ENCODE data around the gene TRAK1.

The TRAK1 gene

GRCh38 chr3:42118762-42119361 is 27.7 kb downstream of the TRAK1 start:
- Histone ChIP-seq H3K4me2 (ENCODE audit: low read length) (no peak overlapping the region), H3K9me3 (ENCODE audit: insufficient read depth, low read length) (no peaks in the 10 kb centered on the region), H3K27me3 (ENCODE audit: low read depth, low read length) (no peaks in the 10 kb centered on the region), H3K79me2 (ENCODE audit: low read length) (peaks cover 91% of the 10 kb centered on the region), H3K27ac (ENCODE audit: low read length) (0 out of 2 replicates have a peak overlapping the region, but pooled peaks have one; percentile 3), H3K36me3 (replicated peaks; ENCODE audit: low read depth, low read length) (peaks cover 13% of the 10 kb centered on the region), H3K9ac (ENCODE audit: low read length) (no peak overlapping the region), H2AFZ (ENCODE audit: low read depth, low read length) (no peak overlapping the region), H3K4me3 (ENCODE audit: low read length) (no peak overlapping the region), H4K20me1 (ENCODE audit: insufficient read depth, low read length) (peaks cover 96% of the 10 kb centered on the region), H3K4me1 (ENCODE audit: low read length) (peaks cover 44% of the 10 kb centered on the region)
- TF ChIP-seq CTCF (IDR thresholded peaks at IDR 0.05; ENCODE audit: low read depth, low read length), result peak; percentile 68
- no peak for TF ChIP-seq EZH2phosphoT487 (IDR thresholded peaks at IDR 0.05; ENCODE audit: low read depth)

GRCh38 chr3:42119561-42120355 is 28.6 kb downstream of the TRAK1 start:
- no peak overlapping the region for H2AFZ ChIP-seq (ENCODE audit: low read depth, low read length)
- H3K9me3 ChIP-seq (ENCODE audit: insufficient read depth, low read length), result no peaks in the 10 kb centered on the region
- peaks cover 35% of the 10 kb centered on the region for H3K4me1 ChIP-seq (ENCODE audit: low read length)
- H3K79me2 ChIP-seq (ENCODE audit: low read length), result peaks cover 91% of the 10 kb centered on the region
- H3K4me2 ChIP-seq (ENCODE audit: low read length), result no peak overlapping the region
- no peak overlapping the region for H3K27ac ChIP-seq (ENCODE audit: low read length)
- no peak overlapping the region for H3K9ac ChIP-seq (ENCODE audit: low read length)
- H3K27me3 ChIP-seq (ENCODE audit: low read depth, low read length), result no peaks in the 10 kb centered on the region
- peaks cover 17% of the 10 kb centered on the region for H3K36me3 ChIP-seq (replicated peaks; ENCODE audit: low read depth, low read length)
- TF ChIP-seq EZH2phosphoT487 (IDR thresholded peaks at IDR 0.05; ENCODE audit: low read depth) (no peak), CTCF (IDR thresholded peaks at IDR 0.05; ENCODE audit: low read depth, low read length) (no peak)
- H3K4me3 ChIP-seq (ENCODE audit: low read length), result no peak overlapping the region
- H4K20me1 ChIP-seq (ENCODE audit: insufficient read depth, low read length), result peaks cover 96% of the 10 kb centered on the region

DNA sequence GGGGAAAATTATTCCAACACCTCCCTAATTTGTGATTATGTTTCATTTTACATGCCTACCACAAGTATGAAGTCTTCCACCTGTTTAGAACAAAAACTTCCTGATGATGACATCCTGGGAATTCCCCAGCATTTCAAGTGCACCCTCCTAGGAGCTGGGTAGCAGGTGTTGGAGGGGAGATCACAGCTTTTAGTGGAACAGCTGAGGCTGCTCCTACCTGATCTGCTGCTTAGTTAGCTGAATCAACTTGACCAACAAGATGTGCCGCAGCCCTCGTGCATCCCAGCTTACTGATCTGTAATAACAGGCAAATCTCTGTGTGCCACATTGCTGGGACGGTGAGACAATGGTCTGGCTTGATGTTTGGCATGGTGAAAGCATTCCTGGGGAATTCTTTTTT is 29.7 kb downstream of the TRAK1 start:
- H3K9ac ChIP-seq (ENCODE audit: low read length), result no peak overlapping the region
- no peak overlapping the region for H3K4me3 ChIP-seq (ENCODE audit: low read length)
- H2AFZ ChIP-seq (ENCODE audit: low read depth, low read length), result no peak overlapping the region
- no peak overlapping the region for H3K27ac ChIP-seq (ENCODE audit: low read length)
- H3K9me3 ChIP-seq (ENCODE audit: insufficient read depth, low read length), result no peaks in the 10 kb centered on the region
- peaks cover 34% of the 10 kb centered on the region for H3K4me1 ChIP-seq (ENCODE audit: low read length)
- peaks cover 22% of the 10 kb centered on the region for H3K36me3 ChIP-seq (replicated peaks; ENCODE audit: low read depth, low read length)
- H3K79me2 ChIP-seq (ENCODE audit: low read length), result peaks cover 88% of the 10 kb centered on the region
- H3K27me3 ChIP-seq (ENCODE audit: low read depth, low read length), result no peaks in the 10 kb centered on the region
- TF ChIP-seq CTCF (IDR thresholded peaks at IDR 0.05; ENCODE audit: low read depth, low read length), result no peak
- TF ChIP-seq EZH2phosphoT487 (IDR thresholded peaks at IDR 0.05; ENCODE audit: low read depth), result no peak
- H4K20me1 ChIP-seq (ENCODE audit: insufficient read depth, low read length), result peaks cover 94% of the 10 kb centered on the region
- H3K4me2 ChIP-seq (ENCODE audit: low read length), result no peak overlapping the region

GRCh38 chr3:42122261-42123011 is 31.3 kb downstream of the TRAK1 start:
- peak overlapping the region; percentile 44 for H3K4me2 ChIP-seq (ENCODE audit: low read length)
- H2AFZ ChIP-seq (ENCODE audit: low read depth, low read length), result no peak overlapping the region
- peaks cover 74% of the 10 kb centered on the region for H3K79me2 ChIP-seq (ENCODE audit: low read length)
- H3K4me3 ChIP-seq (ENCODE audit: low read length), result no peak overlapping the region
- H3K9ac ChIP-seq (ENCODE audit: low read length), result no peak overlapping the region
- peaks cover 34% of the 10 kb centered on the region for H3K4me1 ChIP-seq (ENCODE audit: low read length)
- H4K20me1 ChIP-seq (ENCODE audit: insufficient read depth, low read length), result peaks cover 87% of the 10 kb centered on the region
- H3K27ac ChIP-seq (ENCODE audit: low read length), result no peak overlapping the region
- H3K36me3 ChIP-seq (replicated peaks; ENCODE audit: low read depth, low read length), result peaks cover 36% of the 10 kb centered on the region
- no peak for TF ChIP-seq EZH2phosphoT487 (IDR thresholded peaks at IDR 0.05; ENCODE audit: low read depth)
- TF ChIP-seq CTCF (IDR thresholded peaks at IDR 0.05; ENCODE audit: low read depth, low read length), result no peak
- no peaks in the 10 kb centered on the region for H3K9me3 ChIP-seq (ENCODE audit: insufficient read depth, low read length)
- no peaks in the 10 kb centered on the region for H3K27me3 ChIP-seq (ENCODE audit: low read depth, low read length)

Measured in OCI-LY3 (cell line).